ENCODE results near the gene ENTR1.

DNA sequence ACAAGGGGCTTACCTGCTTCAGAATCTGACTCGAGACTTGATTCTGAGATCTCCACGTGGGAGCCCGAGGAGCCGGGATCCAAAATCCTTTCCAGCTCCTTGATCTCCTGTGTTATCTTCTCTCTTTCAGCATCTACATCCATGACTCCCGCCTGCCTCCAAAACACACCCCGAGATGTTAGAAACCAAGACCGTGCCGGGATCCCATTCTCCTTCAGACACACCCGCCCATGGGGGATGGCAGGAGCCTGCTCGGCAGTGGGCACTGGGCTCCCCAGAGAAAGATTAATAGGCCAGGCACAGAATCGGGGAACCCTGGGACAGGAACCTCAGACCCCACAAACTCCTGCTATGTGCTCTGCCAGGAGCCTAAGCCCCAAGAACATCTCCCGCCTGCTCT lies 12.1 kb downstream of the ENTR1 start:
- TF ChIP-seq, protein P1, sequence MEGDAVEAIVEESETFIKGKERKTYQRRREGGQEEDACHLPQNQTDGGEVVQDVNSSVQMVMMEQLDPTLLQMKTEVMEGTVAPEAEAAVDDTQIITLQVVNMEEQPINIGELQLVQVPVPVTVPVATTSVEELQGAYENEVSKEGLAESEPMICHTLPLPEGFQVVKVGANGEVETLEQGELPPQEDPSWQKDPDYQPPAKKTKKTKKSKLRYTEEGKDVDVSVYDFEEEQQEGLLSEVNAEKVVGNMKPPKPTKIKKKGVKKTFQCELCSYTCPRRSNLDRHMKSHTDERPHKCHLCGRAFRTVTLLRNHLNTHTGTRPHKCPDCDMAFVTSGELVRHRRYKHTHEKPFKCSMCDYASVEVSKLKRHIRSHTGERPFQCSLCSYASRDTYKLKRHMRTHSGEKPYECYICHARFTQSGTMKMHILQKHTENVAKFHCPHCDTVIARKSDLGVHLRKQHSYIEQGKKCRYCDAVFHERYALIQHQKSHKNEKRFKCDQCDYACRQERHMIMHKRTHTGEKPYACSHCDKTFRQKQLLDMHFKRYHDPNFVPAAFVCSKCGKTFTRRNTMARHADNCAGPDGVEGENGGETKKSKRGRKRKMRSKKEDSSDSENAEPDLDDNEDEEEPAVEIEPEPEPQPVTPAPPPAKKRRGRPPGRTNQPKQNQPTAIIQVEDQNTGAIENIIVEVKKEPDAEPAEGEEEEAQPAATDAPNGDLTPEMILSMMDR (IDR thresholded peaks at IDR 0.05): no peak
- no peak for TF ChIP-seq POLR2A (IDR thresholded peaks at IDR 0.05)
